Smooth muscle cell of the brain vasculature (primary cell): ENCODE results near the gene RNU6-9.
"Not testable (repeated sequence)": the region's sequence is repeated elsewhere in the genome, so short reads cannot be mapped to it uniquely, and the experiment has no call there.

Source experiments
- DNase-seq: peaks from one replicate; pipeline ENCODE4 v3.0.0-alpha.2; 2012; ENCODE audit warnings: low read depth, low spot score

The RNU6-9 gene

GRCh38 chr19:877992-878660 lies 15.2 kb upstream of the RNU6-9 start:
- not testable (repeated sequence) for DNase-seq

DNA sequence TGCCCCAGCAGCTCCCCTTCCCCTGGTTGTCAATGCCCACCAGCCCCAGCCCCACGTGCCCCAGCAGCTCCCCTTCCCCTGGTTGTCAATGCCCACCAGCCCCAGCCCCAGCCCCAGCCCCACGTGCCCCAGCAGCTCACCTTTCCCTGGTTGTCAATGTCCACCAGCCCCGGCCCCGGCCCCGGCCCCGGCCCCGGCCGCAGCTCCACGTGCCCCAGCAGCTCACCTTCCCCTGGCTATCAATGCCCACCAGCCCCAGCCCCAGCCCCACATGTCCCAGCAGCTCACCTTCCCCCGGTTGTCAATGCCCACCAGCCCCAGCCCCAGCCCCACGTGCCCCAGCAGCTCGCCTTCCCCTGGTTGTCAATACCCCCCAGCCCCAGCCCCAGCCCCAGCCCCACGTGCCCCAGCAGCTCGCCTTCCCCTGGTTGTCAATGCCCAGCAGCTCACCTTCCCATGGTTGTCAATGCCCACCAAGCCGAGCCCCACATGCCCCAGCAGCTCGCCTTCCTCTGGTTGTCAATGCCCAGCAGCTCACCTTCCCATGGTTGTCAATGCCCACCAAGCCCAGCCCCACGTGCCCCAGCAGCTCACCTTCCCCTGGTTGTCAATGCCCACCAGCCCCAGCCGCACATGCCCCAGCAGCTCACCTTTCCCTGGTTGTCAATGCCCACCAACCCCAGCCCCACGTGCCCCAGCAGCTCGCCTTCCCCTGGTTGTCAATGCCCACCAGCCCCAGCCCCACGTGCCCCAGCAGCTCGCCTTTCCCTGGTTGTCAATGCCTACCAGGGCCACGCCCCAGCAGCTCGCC lies 14.3 kb upstream of the RNU6-9 start:
- DNase-seq: not testable (repeated sequence)

- DNase-seq: no peak
These were observed 13.4 kb upstream of the RNU6-9 start for GRCh38 chr19:879711-880438.

DNA sequence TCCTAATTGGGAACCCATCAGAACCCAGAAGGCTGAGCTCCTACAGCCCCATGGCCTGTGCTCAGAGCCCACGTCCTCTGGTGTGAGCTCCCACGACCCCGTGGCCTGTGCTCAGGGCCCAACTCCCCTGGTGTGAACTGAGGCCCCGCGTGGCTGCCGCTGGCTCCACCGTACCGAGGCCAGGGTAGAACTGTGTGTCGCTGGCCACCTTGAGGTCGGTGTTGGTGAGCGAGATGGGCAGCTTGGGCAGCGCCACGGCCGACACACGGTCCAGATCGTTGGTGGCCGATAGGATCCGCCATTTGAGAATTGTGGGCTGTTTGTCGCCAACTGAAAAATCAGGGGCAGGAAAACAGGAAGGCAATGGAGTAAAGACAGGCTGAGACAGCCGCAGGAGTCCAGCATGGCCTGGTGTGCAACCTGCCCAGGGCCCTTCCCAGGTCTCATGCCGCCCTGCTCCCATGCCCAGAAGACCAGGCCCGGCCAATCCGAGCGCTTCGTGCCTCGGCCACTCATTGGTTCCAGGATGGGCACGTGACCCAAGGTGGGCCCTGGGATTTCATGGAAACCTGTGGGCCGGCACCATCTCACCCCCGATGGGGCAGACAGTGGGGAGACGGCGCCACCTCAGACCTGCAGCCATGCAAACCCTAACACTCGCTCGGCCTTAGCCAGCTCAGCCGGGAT lies 11.8 kb upstream of the RNU6-9 start:
- DNase-seq: no peak

GRCh38 chr19:882871-883497 lies 10.3 kb upstream of the RNU6-9 start:
- no peak for DNase-seq

DNA sequence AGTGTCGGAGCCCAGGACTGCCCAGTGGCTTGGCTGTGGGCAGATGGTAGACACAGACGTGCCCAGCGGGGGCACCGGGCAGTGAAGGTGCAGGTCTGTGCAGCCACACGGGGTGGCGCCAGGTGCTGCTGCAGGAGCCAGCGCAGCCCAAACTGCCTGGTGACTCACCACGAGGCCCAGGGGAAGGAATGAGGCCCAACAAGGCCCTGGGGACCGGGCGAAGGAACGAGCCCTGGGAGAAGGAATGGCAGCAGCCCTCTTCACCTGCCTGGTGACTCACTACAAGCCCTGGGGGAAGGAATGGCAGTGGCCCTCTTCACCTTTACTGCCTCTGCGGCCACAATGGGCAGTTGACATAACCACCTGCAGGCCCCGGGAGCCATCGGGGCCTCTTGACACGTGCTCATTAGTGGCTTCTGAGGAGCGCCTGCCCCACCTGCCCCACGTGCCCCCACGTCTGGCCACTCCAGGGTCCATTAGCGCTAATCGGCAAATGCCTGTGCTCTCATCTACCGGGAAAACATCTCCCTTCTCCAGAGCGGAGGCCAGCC lies 9.5 kb upstream of the RNU6-9 start:
- DNase-seq: no peak

GRCh38 chr19:884420-885211 lies 8.7 kb upstream of the RNU6-9 start:
- no peak for DNase-seq

- no peak for DNase-seq
These were observed 7.6 kb upstream of the RNU6-9 start for GRCh38 chr19:885536-886224.

GRCh38 chr19:887072-887471 lies 6.2 kb upstream of the RNU6-9 start:
- no peak for DNase-seq

DNA sequence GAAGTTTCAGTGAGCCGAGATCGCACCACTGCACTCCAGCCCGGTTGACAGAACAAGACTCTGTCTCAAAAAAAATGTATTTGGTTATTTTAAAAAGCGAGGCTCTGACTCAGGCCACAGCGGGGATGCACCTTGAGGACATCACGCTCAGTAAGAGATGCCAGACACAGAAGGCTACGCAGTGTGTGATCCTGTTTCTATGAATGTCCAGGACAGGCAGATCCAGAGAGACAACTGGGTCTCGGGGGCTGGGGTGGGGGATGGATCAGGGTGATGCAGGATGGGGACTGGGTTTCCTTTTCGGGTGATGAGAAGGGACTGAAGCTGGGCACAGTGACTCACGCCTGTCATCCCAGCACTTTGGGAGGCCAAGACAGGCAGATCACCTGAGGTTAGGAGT lies 5.7 kb upstream of the RNU6-9 start:
- DNase-seq: no peak

DNA sequence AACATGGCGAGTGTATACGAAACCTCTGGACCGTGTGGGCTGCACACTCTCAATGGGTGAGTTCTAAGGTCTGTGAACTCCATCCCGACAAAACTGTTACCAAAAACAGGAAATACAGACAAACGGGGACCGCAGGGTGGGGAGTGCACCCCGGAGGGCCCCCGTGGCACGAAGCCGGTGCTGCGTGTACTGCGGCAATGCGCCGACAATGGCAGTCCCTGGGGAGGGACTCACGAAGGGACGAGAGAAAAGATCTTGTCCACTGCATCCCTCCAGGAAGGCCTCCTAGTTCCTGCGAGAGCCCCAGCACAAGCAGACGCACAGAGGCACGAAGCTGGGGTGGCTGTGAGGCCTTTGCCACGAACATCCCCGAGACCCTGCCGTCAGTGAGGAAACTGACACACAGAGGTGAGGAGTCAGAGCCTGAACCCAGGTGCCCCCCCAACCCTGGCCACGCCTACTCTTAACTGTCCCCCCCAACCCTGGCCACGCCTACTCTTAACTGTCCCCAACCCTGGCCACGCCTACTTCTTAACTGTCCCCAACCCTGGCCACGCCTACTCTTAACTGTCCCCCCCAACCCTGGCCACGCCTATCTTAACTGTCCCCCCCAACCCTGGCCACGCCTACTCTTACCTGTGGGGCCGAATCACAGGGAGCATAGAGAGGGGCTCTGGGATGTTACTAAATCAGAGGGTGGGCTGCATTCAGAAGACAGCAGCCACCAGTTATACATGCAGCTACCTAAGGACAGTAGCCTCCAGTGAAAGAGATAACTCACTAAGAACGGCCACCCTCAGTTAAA lies 4.5 kb upstream of the RNU6-9 start:
- DNase-seq: no peak

DNA sequence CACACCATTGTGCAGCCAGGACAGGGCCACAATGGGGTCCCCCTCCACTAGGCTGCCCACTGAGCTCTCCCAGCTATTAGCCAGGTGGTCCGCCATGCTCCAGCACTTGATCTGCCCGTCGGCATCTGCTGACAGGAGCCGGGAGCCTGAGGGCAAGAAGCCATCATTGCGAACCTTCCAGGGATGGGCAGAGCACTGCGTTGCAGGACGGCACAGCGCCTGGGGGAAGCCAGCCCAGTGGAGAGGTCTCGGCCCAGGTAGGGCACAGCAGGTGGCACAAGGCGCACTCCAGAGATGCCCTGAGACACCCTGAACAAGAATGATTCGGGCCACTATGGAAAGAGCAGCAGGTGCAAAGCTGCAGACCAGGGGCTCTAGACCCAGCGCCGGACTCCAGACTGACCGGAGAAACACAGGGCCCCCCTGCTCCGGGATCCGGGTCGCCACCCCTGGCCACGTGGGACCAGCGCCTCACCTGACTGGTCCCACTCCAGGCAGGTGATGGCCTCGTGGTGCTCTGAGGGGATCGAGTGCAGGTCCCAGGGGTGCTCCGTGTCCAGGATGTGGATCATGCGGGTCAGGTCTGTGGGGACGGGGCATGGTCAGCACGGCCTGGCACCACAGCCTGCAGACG lies 3.5 kb upstream of the RNU6-9 start:
- no peak for DNase-seq

- no peak for DNase-seq
These were observed 2.5 kb upstream of the RNU6-9 start for GRCh38 chr19:890831-891230.

DNA sequence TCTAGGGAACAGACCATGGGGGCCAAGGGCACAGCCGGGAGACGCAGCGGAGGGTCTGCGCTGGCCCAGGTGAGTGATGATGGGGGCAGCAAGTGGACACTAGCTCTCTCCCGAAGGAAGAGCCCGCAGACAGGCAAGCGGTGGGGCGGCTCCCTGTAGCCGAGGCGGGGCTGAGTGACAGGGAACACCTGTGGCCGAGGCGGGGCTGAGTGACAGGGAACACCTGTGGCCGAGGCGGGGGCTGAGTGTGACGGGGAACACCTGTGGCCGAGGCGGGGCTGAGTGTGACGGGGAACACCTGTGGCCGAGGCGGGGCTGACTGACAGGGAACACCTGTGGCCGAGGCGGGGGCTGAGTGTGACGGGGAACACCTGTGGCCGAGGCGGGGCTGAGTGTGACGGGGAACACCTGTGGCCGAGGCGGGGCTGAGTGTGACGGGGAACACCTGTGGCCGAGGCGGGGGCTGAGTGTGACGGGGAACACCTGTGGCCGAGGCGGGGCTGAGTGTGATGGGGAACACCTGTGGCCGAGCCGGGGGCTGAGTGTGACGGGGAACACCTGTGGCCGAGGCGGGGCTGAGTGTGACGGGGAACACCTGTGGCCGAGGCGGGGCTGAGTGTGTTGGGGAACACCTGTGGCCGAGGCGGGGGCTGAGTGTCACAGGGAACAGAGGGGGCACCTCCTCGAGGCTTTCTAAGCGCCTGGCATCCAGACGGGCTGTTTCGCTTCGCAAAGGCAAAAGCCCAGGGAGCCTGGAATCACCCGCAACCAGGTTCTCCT lies 1.7 kb upstream of the RNU6-9 start:
- not testable (repeated sequence) for DNase-seq

DNA sequence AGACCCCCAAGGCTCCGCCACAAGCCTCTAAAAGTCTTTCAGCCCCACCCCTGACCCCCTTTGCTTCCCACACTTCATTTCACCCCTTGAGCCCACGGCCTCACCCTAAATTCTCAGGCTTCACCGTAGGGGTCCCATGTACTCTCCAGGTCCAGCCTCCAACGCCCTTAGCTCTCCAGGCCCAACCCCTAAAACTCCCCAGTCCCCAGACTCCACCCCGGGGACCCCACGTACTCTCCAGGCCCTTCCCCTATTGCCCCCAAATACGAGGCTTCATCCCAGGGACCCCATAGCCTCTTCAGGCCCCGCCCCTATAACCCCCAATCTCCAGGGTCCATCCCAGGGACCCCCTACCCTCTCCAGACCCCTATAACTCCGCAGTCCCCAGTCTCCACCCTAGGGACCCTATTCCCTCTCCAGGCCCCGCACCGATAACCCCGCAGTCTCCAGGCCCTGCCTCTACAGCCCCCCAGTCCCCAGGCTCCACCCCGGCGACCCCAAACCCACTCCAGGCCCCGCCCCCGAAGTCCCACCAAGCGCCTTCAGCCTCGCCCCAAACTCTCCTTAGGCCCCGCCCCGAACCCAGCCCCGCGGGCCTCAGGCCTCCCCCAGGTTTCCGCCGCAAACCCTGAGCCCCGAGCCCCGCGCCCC lies 916 bp upstream of the RNU6-9 start:
- DNase-seq: no peak

DNA sequence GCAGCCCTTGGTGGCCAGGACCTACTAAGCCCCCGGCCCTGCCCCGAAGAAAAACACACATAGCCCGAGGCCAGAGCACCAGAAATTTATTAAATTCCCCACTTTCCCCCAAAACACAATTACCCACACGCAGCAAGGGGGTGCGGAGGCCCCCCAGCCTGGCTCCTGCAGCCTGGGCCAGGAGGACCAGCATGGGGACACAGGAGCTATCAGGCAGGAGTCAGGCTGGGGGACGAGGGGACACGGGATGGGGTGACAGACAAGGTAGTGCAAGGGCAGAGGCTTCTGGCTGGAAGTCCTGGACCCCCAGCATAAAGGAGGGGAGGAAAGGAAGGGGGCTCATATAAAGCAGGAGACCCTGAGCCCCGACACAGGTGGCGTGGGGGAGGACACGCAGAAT lies 3.1 kb downstream of the RNU6-9 start:
- no peak for DNase-seq

DNA sequence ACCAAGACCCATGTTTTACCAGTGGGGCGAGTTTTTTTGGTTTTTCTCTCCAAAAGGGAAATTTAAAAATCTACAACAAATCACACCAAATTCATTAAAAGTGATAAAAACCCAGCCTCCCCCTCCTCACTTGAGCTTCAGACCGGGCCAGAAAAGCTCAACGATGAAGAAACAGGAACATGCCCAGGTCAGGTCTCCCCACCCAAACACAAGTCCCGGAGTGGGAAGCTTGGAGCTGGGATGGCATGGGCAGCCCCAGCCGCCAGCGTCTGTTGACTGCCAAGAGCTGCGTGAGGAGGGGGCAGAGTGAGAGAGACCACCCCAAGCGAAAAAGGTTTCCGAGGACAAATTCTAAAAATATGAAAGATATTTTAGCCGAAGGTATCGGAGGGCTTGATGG lies 3.7 kb downstream of the RNU6-9 start:
- no peak for DNase-seq
